Measurements from ENCODE around the gene SLC25A39. TPM values are rescaled to one million over a fixed set of nuclear protein-coding genes. Genes with fewer than 3 reads are reported as not detected.

Gene SLC25A39
- total RNA-seq, 1 experiment from 2014 or later: 199 TPM

DNA sequence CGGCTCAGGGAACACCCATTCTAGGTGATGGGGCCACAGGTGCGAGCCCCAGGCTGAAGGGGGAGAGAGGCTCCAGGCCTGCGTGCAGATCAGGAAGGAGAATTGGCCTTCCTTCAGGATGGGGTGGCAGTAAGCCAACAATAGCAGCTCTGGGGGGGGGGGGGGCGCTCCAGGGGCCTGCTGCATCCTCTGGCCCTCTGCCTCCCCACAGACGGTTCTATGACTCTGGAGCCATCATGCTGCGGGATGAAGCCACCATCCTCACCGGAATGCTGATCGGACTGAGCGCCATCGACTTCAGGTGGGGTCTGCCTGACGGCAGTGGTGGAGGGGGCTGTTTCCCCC is 10.1 kb downstream of the SLC25A39 start:
- DNase-seq (ENCODE audit: low spot score): no peak

DNA sequence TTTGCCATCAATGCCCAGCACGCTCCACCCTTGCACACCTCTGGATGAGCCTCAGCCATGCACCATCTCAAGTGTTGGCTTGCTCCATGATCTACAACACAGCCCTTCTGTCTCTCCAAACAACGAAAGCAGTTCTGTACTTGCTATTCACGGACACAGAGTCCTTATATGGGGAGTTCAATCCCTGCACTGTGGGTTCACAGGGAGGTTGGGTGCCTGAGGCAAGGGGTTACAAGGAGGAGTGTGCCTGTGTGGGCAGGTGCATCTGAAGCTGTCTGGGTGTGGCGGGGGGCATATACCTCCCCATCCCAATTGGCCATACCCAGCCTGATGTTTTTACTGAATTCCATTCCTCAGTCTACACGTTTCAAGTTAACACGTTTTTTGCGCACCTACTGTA is 10.6 kb downstream of the SLC25A39 start:
- DNase-seq (ENCODE audit: low spot score): no peak

DNA sequence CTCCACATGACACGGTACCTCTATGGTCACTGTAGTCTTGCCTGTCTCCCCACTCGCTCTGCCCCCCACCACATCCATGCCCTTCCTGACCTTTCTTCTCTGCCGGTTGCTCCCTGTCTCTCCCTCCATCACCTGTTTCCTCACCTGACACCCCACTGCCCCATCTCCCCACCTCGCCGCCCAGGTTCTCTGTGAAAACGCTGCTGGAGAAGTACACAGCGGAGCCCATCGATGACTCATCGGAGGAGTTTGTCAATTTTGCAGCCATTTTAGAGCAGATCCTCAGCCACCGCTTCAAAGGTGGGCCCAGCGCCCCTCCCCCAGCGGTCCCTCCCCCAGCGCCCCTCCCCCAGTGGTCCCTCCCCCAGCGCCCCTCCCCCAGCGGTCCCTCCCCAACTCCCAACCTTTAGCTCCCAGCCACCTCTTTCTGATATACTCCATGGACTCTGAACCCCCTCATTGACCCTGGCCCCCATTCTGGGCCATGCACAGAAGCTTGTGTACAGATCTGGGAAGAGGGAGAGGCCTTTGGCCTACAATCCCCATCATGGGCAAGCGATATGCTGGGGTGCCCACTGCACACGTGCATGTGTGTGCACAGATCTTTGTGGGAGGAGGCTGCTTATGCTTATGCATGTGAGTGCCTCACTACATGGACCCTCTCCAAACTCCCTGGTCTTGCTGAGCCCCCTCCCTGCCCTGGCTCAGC is 12.1 kb downstream of the SLC25A39 start:
- no peak for DNase-seq (ENCODE audit: low spot score)

DNA sequence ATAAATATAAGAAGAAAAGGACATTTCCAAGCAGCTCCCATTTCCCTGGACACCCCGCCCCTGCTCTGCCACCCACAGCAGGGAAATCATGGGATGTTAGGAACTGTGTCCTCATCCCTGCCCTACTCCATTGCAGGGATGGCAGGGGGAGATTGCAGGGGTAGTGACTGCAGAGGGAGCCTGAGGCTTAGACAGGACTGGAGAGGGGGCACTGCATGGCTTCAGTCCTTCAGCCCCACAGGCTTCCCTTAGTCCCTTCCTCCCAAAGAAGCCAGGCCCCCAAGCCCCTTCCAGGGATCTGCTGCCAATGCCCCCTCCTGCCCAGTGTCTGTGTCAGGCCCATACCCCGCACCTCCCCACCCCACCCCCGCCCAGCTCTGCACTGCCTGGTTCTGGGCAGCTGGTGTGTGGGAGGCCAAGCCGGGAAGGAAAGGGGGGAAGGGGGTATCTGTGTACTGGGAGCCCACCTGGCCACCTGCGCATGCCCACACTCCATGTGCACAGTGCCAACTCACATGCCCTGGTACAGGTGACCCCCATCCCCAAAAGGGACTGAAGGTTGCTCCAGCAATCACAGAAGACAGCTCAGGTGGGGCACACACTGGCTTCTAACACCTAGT is 13.0 kb downstream of the SLC25A39 start:
- DNase-seq (ENCODE audit: low spot score): no peak

DNA sequence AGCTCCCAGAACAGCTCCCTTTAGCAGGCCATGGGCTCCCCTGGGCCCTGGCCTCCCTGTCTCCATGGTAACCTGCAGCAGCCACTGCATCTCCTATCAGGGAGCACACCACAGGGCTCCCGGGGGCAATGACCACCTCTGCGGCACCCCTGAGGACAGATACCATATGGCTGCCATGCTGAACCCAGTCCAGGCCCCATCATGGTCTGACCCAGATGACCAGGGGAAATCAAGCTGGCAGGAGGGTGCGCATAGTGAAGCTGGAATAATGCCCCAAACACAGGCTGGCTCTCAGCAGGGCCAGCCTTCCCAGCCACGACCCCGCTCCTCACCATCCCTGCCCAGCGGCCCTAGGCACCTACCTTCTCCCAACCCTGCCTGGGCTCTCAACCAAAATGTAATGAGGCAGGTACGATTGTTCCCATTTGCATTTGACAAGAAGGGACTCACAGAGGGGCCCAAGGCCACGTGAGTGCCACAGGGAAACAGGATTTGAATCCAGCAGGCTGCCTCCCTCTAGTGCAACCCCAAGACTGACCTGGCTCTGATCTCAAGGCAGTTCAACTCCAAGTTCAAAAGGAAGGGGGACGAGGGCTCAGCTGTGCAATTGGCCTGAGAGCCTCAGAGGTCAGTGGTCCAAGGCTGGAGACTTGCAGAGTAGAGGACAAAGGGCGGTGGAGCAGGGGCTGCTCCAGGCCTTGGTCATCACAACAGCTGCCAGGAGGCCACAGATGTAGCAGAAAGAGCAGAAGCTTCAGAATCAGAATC is 13.8 kb downstream of the SLC25A39 start:
- DNase-seq (ENCODE audit: low spot score): no peak

DNA sequence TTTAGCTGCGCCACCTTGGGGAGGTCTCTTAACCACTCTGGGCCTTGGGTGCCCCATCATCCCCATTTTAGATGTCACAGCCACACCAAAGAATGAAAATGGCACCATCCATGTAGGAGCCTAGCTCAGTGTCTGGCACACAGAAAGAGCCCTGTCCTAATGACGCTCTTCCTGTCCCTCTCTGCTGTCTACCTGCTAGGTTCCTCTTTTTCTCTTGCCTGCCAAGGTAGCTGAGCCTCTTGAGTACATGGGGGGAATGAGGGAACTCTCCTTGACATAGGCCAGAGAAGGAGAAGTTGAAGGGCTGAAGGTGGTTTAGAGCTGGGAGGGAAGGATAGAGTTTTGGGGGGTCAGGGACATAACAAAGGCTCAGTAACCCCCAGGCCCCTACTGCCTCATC is 14.4 kb downstream of the SLC25A39 start:
- no peak for DNase-seq (ENCODE audit: low spot score)

DNA sequence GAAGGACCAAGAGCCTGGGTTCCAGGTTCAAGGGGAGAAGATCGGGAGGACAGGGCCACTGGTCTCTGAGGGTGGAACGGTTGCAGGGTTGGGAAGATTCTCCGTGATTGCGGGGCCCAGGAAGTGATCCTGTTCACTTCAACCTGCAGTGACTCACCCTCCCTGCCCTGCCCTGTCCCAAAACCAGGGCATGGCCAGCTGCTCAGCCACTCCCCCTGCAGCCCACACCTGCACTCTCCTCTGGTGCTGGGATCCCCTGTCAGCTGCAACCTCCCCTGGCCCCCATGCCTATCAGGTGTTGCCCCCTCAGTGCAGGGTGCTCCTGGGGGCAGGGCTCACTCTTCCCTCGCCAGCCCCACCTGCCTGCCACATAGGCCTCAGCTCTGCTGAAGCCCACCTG is 15.2 kb downstream of the SLC25A39 start:
- DNase-seq (ENCODE audit: low spot score): peak; percentile 27

DNA sequence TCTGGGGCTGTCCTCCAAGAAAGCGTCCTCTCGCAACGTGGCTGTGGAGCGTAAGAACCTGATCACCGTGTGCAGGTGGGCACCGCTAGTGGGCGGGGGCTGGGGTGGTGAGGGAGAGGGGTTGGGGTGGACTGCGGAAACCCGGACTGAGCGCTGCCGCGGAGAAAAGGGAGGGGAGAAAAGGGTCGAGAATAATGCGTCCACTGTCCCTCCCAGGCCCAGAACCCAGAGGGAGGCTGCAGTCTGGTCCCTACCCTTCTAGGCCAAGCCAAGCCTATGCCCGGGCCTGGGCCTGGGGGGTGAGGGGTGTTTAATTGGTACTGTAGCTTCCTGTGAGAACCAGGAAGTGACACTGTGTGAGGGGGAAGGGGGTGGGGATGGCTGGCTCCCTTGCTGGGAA is 15.8 kb downstream of the SLC25A39 start:
- DNase-seq (ENCODE audit: low spot score): no peak

DNA sequence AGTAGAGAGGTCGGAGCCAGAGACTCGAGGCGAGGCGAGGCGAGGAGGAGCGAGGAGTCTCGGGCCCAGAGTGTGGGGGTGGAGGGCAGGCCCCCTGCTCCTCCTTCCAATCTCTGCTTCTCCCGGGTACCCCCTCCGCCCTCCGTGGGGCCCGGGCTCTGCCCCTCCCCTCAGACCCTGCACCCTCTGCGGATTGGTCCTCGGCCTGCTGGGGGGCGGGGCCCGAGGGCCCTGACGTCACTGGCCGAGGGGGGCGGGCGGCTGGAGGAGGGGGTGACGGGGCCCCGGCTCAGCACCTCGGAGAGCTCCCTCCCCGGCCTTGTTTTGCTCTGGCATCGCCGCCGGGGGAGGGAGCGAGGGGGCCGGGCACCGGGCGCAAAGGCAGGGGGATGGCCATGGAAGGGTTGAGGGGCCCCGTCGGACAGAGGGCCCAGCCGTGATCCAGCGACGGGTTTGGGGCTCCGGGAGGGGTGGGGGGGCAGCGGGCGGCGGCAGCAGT is 16.3 kb downstream of the SLC25A39 start, which contains the start of gene RUNDC3A:
Gene RUNDC3A, plus strand, starts transcription at position 282 of the 499 bp plus-strand sequence. CDS start 232 bp downstream, outside the sequence.
- peak; percentile 69 for DNase-seq (ENCODE audit: low spot score)

DNA sequence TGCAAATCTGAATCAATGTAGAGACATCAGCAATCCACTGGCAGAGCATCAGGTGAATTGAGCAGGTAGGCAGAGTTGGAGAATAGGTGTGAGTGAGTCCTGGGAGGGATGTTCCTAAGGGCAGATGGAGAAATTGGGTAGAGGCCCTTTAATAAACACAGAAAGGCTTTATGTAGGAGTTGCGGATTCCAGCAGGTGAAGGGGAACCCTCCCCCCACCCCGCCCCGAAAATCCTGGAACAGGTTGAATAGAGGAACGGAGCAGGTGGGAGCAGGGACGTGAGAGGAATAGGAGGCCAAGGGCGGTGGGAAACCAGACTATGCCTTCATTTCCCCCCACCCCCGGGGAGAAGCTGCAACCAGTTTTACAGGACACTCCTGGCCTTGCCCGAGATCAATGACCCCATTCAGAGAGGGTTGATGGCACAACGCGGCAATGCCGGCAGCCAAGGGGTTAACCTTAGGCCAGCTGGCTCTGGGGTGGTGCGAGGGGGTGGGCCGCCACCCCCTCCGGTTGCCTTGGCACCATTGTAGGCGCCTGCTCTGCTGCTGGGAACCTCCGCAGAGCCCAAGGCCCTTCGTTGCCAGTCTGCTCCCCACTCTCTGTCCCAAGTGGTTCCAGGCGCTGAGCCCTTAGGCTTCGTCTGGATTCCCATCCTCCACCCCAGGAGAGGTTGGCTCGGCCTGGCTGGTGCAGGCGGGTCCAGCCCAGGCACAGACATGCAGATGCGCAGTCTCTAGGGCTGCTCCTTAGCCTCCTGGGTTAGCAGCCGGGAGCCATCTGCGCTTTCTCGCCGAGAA is 17.0 kb downstream of the SLC25A39 start:
- peak; percentile 45 for DNase-seq (ENCODE audit: low spot score)

DNA sequence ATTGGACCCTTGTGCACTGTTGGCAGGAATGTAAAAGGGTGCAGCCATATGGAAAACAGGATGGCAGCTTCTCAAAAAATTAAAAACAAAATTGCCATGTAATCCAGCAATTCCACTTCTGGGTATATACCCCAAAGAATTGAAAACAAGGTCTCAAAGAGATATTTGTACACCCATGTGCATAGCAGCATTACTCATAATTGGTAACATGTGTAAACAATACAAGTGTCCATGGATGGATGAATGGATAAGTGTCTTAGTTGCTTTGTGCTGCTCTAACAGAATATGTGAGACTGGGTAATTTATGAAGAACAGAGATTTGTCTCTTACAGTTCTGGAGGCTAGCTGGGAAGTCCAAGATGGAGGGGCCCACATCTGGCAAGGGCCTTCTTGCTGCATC is 20.0 kb downstream of the SLC25A39 start:
- DNase-seq (ENCODE audit: low spot score): no peak

DNA sequence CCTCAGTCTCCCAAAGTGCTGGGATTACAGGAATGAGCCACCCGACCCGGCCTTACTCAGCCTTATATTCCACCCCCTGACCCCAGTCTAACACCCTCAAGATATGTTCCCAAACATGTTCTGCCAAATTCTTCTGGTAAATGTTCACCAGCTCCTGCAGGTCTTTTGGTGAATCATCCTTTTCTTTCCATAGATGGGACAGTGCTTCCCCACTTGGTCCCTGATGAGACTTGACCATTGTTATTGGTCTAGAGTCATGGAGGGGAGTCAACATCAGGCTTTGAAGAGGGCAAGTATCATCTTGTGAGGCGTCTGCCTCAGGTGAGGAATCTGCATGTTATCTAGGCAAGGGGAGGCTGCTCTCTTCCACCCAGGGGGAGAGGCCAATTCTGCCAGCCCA is 26.6 kb downstream of the SLC25A39 start:
- DNase-seq (ENCODE audit: low spot score): no peak

DNA sequence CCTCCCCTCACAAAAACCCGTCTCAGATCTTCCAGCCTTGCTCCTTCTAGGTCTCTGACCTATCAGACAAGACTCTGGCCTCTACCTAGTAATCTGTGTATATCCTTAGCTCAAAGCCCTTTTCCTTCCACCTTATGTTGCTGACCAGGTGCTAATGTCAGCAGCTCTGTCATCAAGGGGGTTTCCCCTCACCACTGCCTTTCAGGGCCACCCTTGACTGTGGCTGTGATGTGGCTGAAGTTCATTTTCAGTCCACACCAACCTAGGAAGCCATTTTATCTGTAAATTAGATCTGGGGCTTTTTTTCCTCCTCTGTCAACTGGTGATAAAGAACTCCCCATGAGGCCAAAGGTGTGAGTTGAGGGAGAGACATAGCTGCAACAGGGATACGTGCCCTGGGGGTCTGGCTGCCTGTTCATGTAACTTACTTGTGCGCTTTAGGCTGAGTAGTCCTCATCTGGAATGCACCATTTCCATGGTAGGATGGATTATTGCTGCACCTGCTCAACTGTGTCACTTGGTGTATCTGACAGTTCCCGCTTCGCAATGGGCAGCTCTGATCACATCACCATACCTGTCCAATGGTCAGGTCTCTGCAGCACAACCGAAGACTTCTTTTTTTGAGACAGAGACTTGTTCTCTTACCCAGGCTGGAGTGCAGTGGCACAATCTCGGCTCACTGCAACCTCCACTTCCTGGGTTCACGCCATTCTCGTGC is 31.0 kb downstream of the SLC25A39 start:
- no peak for DNase-seq (ENCODE audit: low spot score)

DNA sequence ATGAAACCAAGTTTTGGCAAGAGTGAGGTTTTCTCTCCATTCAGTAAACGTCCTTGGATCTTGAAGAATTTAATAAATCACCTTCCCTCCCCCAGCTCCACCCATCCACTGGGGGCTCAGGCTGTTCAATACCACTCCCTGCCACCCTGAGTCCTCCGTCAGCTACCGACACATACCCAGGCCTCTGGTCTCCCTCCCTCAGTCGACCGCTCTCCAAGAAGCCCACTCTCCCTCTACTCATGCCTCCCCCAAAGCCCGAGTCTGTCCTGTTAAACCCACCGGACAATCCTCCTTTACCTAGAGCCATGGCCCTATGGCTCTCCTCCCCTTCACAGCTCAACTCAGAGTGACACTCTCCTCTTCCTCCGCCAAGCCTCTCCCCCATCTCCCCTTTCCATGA is 37.0 kb downstream of the SLC25A39 start:
- DNase-seq (ENCODE audit: low spot score): no peak

DNA sequence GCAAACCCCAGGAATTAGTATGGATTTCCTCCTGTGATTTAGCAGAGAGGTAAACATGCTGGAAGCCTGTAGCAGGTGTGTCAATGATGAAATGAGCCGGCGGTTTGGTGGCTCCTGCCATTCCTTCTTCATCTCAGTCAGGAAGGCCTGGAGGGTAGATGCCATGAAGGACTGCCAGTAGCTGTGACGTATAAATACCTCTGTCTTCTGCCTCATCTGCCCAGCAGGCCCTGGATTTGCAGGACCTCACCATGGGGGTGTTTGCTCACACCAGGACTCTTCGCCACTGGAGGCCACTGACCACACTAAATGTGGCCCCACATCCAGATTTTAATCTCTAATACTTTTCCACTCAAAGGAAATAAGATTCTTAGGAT is 40.6 kb downstream of the SLC25A39 start:
- no peak for DNase-seq (ENCODE audit: low spot score)

DNA sequence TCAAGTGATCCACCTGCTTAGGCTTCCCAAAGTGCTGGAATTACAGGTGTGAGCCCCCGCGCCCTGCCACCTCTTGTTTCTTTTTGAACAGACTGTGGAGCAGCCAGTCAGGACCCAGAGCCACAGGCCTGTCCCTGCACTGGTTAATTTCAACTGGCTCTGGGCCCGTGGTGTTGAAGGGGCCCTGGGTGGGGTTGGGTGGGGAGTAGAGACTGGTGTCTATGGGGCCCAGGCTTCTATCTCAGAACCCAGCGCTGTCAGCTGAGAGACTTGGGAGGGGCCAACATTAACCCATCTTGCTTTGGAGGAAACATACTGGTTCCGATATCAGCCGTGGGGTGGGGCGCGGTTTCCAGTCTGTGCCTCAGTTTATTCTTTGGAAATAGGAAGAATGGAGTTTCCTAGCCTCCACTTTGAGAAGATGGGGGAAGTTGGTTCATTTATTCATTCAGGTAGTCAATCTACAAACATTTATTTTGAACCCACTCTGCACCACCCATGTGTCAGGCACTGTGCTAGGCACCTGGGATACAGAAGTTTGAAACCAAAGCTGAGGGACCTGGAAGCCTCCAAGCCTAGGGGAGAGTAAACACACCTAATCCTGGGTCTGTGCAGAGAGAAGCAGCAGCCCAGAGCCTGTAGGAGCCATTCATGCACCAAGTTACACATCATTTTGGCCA is 41.1 kb downstream of the SLC25A39 start:
- DNase-seq (ENCODE audit: low spot score): no peak

DNA sequence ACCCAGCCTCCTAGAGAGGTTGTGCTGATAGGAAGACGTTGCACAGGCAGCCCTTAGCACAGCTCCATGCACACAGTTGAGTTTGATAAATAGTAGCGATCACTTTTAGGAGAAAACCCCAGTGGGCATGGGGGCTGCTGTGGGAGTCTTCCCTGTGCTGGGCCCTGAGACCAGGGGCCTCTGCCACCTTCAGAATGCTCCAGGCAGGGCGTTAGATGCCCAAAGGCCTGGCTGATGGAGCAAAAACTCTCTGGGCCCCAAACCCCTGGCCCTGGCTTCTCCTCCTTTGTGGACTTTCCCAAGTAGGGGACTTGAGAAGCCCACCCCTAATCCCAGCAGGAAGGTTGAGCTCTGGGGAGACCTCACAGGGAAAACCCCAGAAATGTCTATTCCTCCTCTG is 42.4 kb downstream of the SLC25A39 start:
- DNase-seq (ENCODE audit: low spot score): no peak

DNA sequence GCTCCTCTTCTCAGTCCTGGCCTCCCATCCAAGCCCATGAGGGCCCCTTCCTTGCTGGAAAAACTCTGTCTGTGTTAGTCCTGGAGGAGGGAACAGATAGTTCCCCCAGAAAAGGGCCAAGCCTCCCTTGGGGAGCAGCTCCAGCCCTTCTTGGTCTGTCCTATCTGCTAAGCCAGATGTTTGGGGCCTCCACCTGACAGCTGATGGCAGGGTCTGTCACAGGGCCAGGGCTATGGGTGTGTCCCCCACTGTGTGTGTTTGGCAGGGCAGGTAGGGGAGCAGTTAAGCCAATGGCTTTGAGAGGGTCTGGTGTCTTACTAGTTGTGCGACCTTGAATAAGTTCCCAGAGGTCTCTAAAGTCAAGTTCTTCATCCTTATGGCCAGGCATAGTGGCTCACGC is 43.1 kb downstream of the SLC25A39 start:
- no peak for DNase-seq (ENCODE audit: low spot score)

DNA sequence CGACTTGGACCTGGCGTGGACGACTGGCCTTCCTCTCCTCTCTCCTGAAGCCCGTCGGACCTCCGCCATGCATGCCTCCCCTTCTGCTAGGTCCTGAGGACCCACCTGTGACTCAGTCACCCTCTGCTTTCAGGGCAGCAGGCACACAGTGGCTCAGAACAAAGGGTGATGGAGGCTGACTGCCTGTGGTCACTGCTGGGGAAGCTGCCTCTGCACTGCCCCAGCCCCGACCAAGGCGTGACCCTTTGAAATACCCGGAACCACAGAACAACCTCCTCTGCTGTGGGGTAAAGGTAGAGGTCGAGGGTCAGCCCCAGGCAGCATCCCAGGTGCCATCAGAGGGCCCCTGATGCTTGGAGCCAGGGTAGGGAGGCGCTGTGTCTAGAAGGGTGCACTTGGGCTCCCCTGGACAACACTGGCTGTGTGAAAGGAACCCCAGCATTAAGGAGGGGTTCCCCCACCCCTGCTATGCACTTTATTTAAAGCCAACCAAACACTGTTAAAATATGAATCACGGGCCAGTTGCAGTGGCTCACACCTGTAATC is 44.2 kb downstream of the SLC25A39 start:
- no peak for DNase-seq (ENCODE audit: low spot score)

DNA sequence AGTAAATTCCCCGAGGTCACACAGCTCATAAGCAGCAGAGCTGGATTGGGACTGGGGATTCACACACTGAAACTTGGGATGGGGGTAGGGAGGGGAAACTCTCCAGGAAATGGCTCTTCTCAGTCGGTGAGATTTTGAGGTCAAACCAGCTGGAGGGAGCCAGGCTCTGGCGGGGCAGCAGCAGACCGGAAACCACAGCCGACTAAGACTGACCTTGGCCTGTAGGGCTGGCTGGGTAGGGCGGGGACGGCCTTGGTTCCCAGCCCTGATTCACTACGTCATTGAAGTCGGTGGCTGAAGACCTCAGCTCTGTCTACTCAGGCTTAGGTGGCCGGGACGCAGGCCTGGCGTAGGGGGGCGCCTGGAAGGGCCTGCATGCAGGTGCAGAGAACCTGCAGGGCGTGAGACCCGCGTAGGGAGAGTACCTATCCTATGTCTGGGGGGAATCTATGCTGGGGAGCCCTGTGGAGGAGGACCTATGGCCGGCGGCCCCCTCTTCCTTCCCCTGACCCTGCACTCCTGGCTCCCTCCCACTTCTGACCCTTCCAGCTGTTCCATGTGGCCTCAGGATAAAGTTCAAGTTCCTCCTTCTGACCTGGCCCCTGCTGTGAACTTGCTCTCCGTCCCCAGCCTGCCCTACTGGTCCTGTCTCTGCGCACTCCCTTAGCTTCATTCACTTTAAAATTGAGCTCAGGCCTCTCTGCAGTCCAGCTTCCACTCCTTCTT is 44.8 kb downstream of the SLC25A39 start:
- peak; percentile 99 for DNase-seq (ENCODE audit: low spot score)
